Lung microvascular endothelial cell (primary cell): ENCODE results near the gene PPP2R2B. TPM values are rescaled to one million over a fixed set of nuclear protein-coding genes. Genes with fewer than 3 reads are reported as not detected.

Experiments used
- DNase-seq, 2 donors: peaks; one replicate each; pipeline versions ENCODE4 v3.0.0 to v3.0.0-alpha.2; 2010; ENCODE audit warnings: low read depth in 2 of 2
- total RNA-seq: library from RNA; depleted of rRNA; stranded (reverse); fragments of >200 nt; gene quantifications from 2 replicates; pipeline ENCODE4 v1.2.1, GENCODE V29; 2014

Gene PPP2R2B
- total RNA-seq, 1 donor from 2014 or later, result not detected

GRCh38 chr5:146828385-146828784 lies 50.2 kb downstream of the PPP2R2B start:
- DNase-seq, result no peak

DNA sequence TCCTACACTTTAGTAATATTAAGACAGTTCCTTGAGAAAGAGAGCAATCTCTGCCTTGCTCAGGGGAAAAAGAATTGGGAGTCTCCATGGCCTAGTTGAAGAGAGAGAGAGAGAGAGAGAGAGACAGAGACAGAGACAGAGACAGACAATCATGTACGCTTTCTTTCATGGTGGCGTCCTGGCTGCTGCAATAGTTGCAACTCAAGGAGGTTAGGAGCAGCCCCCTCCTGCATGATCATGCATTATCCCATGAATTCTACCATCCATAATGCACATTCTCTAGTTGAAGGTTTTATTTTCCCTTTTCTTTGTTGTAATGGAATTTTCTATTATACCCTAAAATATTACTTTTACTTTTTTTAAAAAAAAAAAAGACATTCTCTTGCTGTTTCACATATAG lies 50.7 kb downstream of the PPP2R2B start:
- DNase-seq, result no peak

GRCh38 chr5:146825033-146825432 lies 53.5 kb downstream of the PPP2R2B start:
- DNase-seq, result peak; percentile 36 to 52

- no peak for DNase-seq
Measured at GRCh38 chr5:146821732-146822131, 56.8 kb downstream of the PPP2R2B start.

DNA sequence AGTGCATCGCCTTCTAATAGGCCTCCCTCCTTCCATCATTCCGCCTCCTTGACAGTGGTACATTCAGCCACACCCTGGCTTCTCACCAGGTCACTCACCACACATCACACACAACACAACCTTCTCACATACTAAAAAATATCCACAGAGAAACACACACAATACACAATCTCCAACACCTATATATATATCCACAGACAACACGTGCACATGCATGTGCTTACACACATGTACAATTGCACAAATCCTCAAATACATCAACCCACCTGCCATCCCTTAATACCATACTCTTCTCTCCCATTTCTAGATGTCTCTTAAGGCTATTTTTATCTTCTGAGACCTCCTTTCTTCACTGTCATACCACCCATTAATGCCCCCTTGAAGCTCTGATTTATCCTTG lies 57.6 kb downstream of the PPP2R2B start:
- DNase-seq, result no peak

GRCh38 chr5:146818822-146819221 lies 59.7 kb downstream of the PPP2R2B start:
- no peak for DNase-seq

DNA sequence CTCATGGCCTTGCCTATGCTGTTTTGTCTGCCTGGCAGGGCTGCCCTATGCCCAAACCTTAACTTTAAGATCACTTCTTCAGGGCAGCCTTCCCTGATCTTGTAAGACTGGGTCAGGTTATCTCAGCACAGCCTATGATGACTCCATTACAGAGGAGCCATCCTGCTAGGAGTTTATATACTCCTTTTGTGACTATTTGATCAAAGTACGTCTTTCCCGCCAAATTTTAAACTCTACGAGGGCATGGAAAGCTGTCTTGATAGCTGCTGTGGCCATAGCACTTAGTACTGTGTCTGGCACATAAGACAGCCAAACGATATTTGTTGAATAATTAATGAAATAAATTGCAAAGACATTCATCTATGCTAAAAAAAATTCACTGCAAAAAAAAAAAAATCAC lies 60.6 kb downstream of the PPP2R2B start:
- no peak for DNase-seq

DNA sequence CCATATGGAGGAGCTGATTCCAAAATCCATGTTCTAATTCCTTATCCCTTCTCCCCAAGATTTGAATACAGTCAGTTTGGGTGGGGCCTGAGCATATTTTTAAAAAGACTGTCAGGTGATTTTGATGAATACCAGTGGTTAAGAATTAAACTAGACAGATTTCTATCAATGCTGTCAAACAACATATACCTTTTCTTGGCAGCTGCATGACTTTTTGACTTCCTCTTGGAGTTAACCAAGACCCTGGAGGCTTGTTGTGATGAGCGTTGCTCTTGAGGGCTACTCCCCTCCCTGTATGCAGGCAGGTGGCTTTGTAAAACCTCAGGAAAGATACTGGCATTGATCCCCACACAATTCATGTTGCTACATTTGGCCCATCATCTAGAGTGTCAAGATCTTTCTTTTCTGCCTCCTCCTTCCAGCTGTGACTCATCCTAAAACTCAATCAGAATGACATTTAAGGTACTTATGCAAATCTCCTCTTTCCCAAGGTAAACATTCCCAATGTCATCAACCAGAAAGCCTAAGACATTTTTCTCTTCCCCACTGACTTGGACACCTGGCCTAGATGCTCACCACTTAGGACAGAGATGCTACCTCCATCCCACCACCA lies 61.7 kb downstream of the PPP2R2B start:
- DNase-seq, result no peak

DNA sequence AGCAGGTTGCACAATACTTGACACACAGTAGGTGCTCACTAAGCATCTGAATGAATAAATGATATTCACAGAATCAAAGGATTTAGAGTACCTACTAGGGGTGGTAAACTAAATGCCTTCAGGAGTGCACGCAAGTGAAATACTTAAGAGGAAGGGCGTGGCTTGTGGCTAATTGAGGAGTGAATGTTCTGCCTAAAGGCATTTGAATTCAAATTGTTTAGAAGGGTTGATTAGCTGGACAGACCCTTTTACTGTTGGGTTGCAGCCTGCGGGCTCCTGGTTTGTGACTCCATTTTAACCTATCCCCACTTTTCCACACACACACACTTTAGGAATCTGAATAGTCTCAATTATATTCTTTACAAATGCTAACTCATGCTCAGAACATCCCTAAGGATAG lies 63.1 kb downstream of the PPP2R2B start:
- no peak for DNase-seq

DNA sequence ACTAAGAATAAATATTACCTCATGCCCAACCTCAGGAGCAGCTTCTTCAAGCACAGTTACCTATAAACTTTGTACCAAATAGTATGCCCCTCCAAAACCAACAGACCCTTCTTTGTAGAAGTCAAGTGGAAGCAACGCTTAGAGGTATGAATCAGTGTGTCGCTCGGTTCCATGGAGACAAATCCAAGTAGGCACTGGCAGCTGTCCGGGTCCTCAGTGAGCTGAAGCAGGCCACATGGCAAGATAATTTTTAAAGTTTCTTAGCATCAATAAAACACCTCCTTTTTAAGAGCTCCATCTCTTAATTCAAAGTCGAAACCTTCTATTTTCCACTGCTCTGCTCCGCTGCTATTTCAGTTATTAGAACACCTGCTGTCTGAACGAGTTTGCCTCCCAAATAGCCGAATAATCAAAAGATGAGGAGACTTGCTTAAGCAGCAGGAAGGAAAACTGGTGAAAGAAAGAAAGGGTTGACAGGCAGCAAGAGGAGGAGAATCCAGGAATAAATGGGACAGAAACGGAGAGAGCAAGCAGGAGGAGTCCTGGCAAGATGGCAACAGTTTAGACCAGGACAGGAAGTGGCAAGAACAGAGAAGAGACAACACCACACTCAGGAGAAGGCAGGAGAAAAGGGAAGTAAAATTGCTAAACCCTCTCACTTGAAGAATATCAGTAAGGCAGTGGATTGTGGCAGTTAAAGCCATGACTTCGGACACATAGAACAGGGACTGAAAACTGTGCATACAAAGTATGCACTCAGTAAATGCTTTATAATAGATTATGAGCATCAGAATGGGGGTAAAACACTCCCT lies 65.0 kb downstream of the PPP2R2B start:
- no peak for DNase-seq

GRCh38 chr5:146805081-146805480 lies 73.5 kb downstream of the PPP2R2B start:
- DNase-seq, result no peak

- DNase-seq, result no peak
Measured at GRCh38 chr5:146802945-146803522, 75.5 kb downstream of the PPP2R2B start.

DNA sequence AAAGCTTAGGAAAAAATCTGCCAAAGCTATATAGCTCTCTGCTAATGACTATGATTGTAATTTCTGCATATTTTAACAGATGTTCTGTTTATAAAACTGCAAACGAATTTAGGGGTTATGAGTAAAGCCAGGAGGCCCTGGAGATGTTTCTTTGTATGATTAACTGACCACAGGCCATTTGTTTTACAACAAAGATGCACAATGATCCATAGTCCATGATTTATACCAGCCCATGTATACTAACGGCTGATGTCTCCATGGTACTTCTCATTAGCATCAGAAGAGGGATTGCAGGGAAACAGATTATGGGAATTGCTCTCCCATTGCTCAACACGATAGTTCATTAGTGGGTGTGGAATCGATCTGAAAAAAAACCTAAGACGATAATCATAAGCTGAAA lies 78.9 kb downstream of the PPP2R2B start:
- no peak for DNase-seq

DNA sequence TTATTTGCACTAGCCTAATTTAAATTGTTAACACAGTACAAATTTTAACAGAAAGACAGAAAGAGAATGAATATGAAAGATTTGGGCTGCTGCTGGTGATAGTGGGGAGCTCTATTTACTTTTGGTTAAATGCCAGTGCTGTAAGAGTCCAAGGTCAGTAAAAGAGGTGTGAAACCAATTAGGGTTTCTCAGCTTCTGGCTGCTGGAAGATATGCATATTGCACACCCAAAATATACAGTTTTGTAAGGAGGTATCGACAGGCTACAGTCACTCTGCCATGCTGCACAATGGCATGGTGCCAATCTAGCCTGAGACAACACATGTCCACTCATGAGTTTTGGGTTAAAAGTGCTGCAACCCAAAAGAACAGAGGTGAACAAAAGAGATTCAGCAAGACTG lies 79.3 kb downstream of the PPP2R2B start:
- DNase-seq, result no peak

DNA sequence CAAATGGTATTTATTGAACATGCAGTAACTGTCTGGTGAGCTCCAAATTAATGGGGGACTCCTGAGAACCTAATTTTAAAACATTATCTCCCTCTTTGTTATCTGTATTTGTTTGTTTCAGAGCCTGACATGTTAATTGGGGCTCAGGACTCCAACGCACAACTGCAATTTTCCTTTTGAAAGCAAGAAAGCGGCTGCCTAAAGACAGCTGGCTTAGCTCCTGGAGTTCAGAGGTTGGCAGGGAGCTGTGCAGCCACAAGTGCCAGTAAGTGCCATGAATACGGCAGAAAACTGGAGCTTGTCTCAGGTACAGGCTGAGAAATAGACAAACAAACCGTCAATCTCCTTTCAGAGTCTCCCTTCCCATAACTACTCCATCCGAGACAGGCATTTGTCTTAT lies 80.9 kb downstream of the PPP2R2B start:
- no peak for DNase-seq

GRCh38 chr5:146796911-146797310 lies 81.6 kb downstream of the PPP2R2B start:
- DNase-seq, result no peak

DNA sequence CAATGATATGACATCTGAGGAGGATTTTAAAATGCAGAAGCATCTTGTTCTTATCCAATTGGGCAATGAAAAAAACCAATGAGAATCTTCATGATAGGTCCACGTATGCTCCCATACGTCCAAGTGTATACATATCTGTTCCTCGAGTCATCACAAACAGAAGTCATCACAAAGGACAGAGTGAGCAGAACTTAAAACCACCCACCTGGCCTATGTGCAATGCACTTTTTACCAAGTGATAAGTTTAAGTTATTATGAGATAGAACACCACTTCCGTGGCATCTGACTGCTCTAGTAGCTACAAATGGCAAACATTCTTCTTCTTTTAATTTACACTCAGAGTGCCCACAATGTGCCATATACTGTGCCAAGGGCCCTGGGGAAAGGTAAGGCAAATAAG lies 82.4 kb downstream of the PPP2R2B start:
- no peak for DNase-seq

DNA sequence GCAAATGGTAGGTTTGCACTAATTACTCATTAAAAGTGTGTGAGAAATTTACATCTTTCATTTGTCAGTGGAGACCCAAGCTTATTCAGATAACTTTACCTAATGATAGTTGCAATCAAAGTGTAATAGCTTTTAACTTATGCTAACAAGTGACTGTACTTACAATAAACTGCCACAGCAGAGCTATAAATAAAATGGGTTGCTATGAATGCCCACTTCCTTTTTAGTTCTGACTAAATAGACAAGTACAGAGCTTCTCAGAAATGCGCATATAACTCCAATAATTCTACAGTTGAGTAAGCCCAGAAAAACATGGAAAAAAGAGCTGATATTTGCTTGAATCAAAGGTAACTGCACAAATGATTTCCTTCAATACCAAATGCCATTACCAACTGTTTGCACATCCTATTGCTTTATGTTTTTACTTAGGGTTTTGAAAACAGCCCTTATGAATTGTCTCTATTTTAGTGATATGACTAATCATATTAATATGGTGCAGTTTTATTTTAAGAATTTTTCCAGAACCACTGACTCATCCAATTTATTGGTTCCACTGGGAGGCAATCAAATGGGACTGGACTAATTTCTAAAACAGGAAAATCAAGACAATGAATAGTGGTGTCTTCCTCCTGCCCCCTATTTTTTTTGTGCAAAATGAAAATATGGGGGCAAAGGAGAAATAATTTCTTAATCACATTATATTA lies 84.1 kb downstream of the PPP2R2B start:
- no peak for DNase-seq

DNA sequence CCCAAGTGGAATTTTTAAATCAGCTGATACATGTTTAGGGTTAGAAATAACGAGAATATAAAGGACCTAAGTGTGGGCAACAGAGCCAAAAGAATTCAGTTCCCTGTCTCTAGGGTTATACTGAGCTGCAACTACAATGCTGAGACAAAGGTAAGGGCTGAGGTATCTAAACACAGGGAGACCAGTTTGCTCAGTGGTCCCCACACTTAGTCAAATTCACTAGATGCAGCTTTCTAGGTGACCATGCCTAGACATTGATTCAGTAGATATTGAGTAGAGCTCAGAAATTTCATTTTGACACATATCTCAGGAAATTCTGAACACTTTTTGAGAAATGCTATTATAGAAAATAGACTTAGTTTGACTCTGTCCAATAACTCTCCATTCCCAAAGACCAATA lies 84.8 kb downstream of the PPP2R2B start:
- no peak for DNase-seq

- DNase-seq, result no peak
Measured at GRCh38 chr5:146791471-146791870, 87.1 kb downstream of the PPP2R2B start.

- DNase-seq, result no peak
Measured at GRCh38 chr5:146789712-146790653, 88.6 kb downstream of the PPP2R2B start.
